OCI-LY3 (cell line): Measurements from ENCODE around the gene SIK3.

Experiments used
- H2AFZ ChIP-seq: fragments of 200-600, 300-600 bp; shearing (Covaris generic); 2 replicates; pipeline ENCODE4 v1.6.0; 2014; ENCODE audit warnings: antibody characterized with exemption, low read depth, low read length
- H3K27ac ChIP-seq: fragments of 200-600, 300-600 bp; sonication (generic); 2 replicates; pipeline ENCODE4 v1.5.1; 2014; ENCODE audit warnings: mild to moderate bottlenecking, low read length, moderate library complexity, mixed read lengths
- H3K27me3 ChIP-seq: fragments of 200-600, 300-600 bp; sonication (generic); 2 replicates; pipeline ENCODE4 v1.6.1; 2014; ENCODE audit warnings: low read depth, low read length, mixed read lengths
- H3K36me3 ChIP-seq: fragments of 200-600, 300-600 bp; sonication (generic); replicated peaks from 2 replicates; pipeline ENCODE3; 2014; ENCODE audit warnings: low read depth, low read length, mixed read lengths
- H3K4me1 ChIP-seq: fragments of 300-600, 200-600 bp; sonication (generic); 2 replicates; pipeline ENCODE4 v1.6.1; 2014; ENCODE audit warnings: low read length, mixed read lengths
- H3K4me2 ChIP-seq: fragments of 200-600, 300-600 bp; sonication (generic); 2 replicates; pipeline ENCODE4 v1.6.1; 2014; ENCODE audit warnings: low read length, mixed read lengths
- H3K4me3 ChIP-seq: fragments of 300-600, 200-600 bp; sonication (generic); 2 replicates; pipeline ENCODE4 v1.5.1; 2014; ENCODE audit warnings: antibody characterized with exemption, mild to moderate bottlenecking, low read length, moderate library complexity
- H3K79me2 ChIP-seq: fragments of 300-600, 200-600 bp; shearing (Covaris generic); 2 replicates; pipeline ENCODE4 v1.6.1; 2014; ENCODE audit warnings: mild to moderate bottlenecking, low read length, mixed read lengths
- H3K9ac ChIP-seq: fragments of 300-600, 200-600 bp; shearing (Covaris generic); 2 replicates; pipeline ENCODE4 v1.6.0; 2014; ENCODE audit warnings: mild to moderate bottlenecking, low read length, moderate library complexity
- H3K9me3 ChIP-seq: fragments of 200-600, 300-600 bp; shearing (Covaris generic); 2 replicates; pipeline ENCODE4 v1.6.1; 2014; ENCODE audit warnings: low read length, mixed read lengths; ENCODE audit not compliant: insufficient read depth
- H4K20me1 ChIP-seq: fragments of 200-600, 300-600 bp; sonication (generic); 2 replicates; pipeline ENCODE4 v1.6.1; 2016; ENCODE audit warnings: low read length, mixed read lengths; ENCODE audit not compliant: insufficient read depth
- CTCF ChIP-seq: fragments of 200-600, 300-600 bp; sonication (generic); IDR thresholded peaks from 2 replicates; pipeline ENCODE4 v1.5.1; 2014; ENCODE audit warnings: antibody characterized with exemption, low read length, low read depth
- EZH2phosphoT487 ChIP-seq: fragments of 200-600 bp; shearing (Covaris generic); IDR thresholded peaks from 2 replicates; pipeline ENCODE4 v1.6.1; 2018; ENCODE audit warnings: antibody characterized with exemption, mixed run types, low read depth

The SIK3 gene

DNA sequence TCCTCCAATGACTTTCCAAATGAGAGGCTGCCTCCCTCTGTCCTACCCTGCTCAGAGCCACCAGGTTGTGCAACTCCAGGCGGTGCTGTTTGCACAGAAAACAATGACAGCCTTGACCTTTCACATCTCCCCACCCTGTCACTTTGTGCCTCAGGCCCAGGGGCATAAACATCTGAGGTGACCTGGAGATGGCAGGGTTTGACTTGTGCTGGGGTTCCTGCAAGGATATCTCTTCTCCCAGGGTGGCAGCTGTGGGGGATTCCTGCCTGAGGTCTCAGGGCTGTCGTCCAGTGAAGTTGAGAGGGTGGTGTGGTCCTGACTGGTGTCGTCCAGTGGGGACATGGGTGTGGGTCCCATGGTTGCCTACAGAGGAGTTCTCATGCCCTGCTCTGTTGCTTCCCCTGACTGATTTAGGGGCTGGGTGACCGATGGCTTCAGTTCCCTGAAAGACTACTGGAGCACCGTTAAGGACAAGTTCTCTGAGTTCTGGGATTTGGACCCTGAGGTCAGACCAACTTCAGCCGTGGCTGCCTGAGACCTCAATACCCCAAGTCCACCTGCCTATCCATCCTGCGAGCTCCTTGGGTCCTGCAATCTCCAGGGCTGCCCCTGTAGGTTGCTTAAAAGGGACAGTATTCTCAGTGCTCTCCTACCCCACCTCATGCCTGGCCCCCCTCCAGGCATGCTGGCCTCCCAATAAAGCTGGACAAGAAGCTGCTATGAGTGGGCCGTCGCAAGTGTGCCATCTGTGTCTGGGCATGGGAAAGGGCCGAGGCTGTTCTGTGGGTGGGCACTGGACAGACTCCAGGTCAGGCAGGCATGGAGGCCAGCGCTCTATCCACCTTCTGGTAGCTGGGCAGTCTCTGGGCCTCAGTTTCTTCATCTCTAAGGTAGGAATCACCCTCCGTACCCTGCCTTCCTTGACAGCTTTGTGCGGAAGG is 265.6 kb downstream of the SIK3 start:
- TF ChIP-seq CTCF (peak; percentile 34), EZH2phosphoT487 (no peak)
- no peaks in the 10 kb centered on the region for H3K79me2 ChIP-seq
- no peaks in the 10 kb centered on the region for H3K27me3 ChIP-seq

DNA sequence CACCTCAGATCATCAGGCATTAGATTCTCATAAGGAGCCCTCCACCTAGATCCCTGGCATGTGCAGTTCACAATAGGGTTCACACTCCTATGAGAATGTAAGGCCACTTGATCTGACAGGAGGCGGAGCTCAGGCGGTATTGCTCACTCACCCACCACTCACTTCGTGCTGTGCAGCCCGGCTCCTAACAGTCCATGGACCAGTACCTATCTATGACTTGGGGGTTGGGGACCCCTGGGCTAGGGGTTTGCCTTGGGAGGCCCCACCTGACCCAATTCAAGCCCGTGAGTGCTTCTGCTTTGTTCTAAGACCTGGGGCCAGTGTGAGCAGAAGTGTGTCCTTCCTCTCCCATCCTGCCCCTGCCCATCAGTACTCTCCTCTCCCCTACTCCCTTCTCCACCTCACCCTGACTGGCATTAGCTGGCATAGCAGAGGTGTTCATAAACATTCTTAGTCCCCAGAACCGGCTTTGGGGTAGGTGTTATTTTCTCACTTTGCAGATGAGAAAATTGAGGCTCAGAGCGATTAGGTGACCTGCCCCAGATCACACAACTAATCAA is 266.4 kb downstream of the SIK3 start:
- no peak overlapping the region for H3K4me2 ChIP-seq
- no peak overlapping the region for H3K27ac ChIP-seq
- H3K27me3 ChIP-seq, result no peaks in the 10 kb centered on the region
- H3K4me3 ChIP-seq, result no peak overlapping the region
- H3K9me3 ChIP-seq, result no peaks in the 10 kb centered on the region
- no peaks in the 10 kb centered on the region for H3K36me3 ChIP-seq
- TF ChIP-seq CTCF (no peak), EZH2phosphoT487 (no peak)
- no peaks in the 10 kb centered on the region for H4K20me1 ChIP-seq
- H3K9ac ChIP-seq, result no peak overlapping the region
- H2AFZ ChIP-seq, result no peak overlapping the region
- no peaks in the 10 kb centered on the region for H3K79me2 ChIP-seq
- H3K4me1 ChIP-seq, result peaks cover 7% of the 10 kb centered on the region; the same call in 1 of the 2 replicates

More for the DNA sequence above, 265.6 kb downstream of the SIK3 start:
- no peak overlapping the region for H3K27ac ChIP-seq
- H3K9me3 ChIP-seq, result no peaks in the 10 kb centered on the region
- H4K20me1 ChIP-seq, result no peaks in the 10 kb centered on the region
- no peaks in the 10 kb centered on the region for H3K36me3 ChIP-seq
- no peak overlapping the region for H2AFZ ChIP-seq
- H3K4me2 ChIP-seq, result no peak overlapping the region
- no peak overlapping the region for H3K4me3 ChIP-seq
- H3K4me1 ChIP-seq, result peaks cover 7% of the 10 kb centered on the region; the same call in 1 of the 2 replicates
- no peak overlapping the region for H3K9ac ChIP-seq

DNA sequence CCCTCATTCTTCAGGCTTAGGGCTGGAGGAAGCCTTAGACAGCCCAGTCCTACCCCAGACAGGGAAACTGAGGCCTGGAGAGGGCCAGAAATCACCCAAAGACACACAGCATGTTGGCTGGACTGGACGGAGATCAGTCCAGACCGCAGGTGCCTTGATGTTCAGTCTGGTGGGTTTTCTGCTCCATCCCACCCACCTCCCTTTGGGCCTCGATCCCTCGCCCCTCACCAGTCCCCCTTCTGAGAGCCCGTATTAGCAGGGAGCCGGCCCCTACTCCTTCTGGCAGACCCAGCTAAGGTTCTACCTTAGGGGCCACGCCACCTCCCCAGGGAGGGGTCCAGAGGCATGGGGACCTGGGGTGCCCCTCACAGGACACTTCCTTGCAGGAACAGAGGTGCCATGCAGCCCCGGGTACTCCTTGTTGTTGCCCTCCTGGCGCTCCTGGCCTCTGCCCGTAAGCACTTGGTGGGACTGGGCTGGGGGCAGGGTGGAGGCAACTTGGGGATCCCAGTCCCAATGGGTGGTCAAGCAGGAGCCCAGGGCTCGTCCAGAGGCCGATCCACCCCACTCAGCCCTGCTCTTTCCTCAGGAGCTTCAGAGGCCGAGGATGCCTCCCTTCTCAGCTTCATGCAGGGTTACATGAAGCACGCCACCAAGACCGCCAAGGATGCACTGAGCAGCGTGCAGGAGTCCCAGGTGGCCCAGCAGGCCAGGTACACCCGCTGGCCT is 267.9 kb downstream of the SIK3 start:
- no peaks in the 10 kb centered on the region for H3K9me3 ChIP-seq
- H3K4me2 ChIP-seq, result no peak overlapping the region
- TF ChIP-seq CTCF, result no peak
- H3K36me3 ChIP-seq, result no peaks in the 10 kb centered on the region
- no peak overlapping the region for H3K4me3 ChIP-seq
- H3K4me1 ChIP-seq, result peaks cover 6% of the 10 kb centered on the region; the same call in 1 of the 2 replicates
- no peak overlapping the region for H3K27ac ChIP-seq
- no peaks in the 10 kb centered on the region for H4K20me1 ChIP-seq
- H2AFZ ChIP-seq, result no peak overlapping the region
- no peaks in the 10 kb centered on the region for H3K79me2 ChIP-seq
- H3K9ac ChIP-seq, result no peak overlapping the region
- H3K27me3 ChIP-seq, result no peaks in the 10 kb centered on the region
